B cell (primary cell): Measurements from ENCODE around the gene GGA3. TPM values are rescaled to one million over a fixed set of nuclear protein-coding genes. Genes with fewer than 3 reads are reported as not detected.

ENCODE experiments used
- ATAC-seq: fragments of 200-7000 bp; cut with Tn5 transposase; one replicate; pipeline ENCODE4 v1.10.0; 2021; ENCODE audit warnings: low read depth, mild to moderate bottlenecking, moderate number of reproducible peaks, moderate library complexity
- CTCF ChIA-PET: fragments of 350-600 bp; sonication (Branson Sonifier 250); formaldehyde crosslinking; loops from one replicate; lab custom pipeline; 2021; ENCODE audit warnings: antibody characterized with exemption, inconsistent platforms; lab: Charles Lee
- POLR2A ChIA-PET: fragments of 350-600 bp; sonication (Branson Sonifier 250); formaldehyde crosslinking; loops from one replicate; lab custom pipeline; 2021; ENCODE audit warnings: antibody characterized with exemption; lab: Charles Lee
- DNase-seq: peaks from one replicate; pipeline ENCODE4 v3.0.0; 2013
- H2AFZ ChIP-seq: 2 replicates; pipeline ENCODE4 v1.6.1; 2012; ENCODE audit warnings: mild to moderate bottlenecking, low read depth, low read length; ENCODE audit not compliant: insufficient read depth, poor library complexity, severe bottlenecking
- H3K27ac ChIP-seq, 2 donors: 1 replicate in 1 of 2; 2 replicates in 1 of 2; pipeline ENCODE4 v1.5.1; 2012 to 2013; ENCODE audit warnings: low read length in 2 of 2, mild to moderate bottlenecking in 2 of 2, moderate library complexity in 1 of 2
- H3K27me3 ChIP-seq, 4 experiments: fragments of 200-600 bp in 1 of 4; sonication (generic) in 1 of 4; replicated peaks in 1 of 4; 1 replicate in 2 of 4; 2 replicates in 2 of 4; pipeline versions ENCODE4 v1.6.1 to v1.7.0; 2013 to 2016; ENCODE audit warnings: low read length in 3 of 4, mild to moderate bottlenecking in 2 of 4, mixed read lengths in 1 of 4, moderate library complexity in 1 of 4; ENCODE audit not compliant: insufficient read depth in 4 of 4, control insufficient read depth in 3 of 4; ENCODE audit errors: control extremely low read depth in 1 of 4
- H3K36me3 ChIP-seq, 2 experiments: replicated peaks in 1 of 2; 1 replicate in 1 of 2; 2 replicates in 1 of 2; pipeline versions ENCODE4 v1.6.1 to v1.7.1; 2013; ENCODE audit warnings: low read length in 1 of 2; ENCODE audit not compliant: insufficient read depth in 2 of 2, control insufficient read depth in 1 of 2; ENCODE audit errors: control extremely low read depth in 1 of 2, extremely low read depth in 1 of 2
- H3K4me1 ChIP-seq, 2 donors: fragments of 200-600 bp in 1 of 2; sonication (generic) in 1 of 2; 1 replicate in 1 of 2; 2 replicates in 1 of 2; pipeline versions ENCODE4 v1.5.1 to v1.6.1; 2013 to 2017; ENCODE audit warnings: low read length in 2 of 2; ENCODE audit not compliant: control insufficient read depth in 2 of 2, insufficient read depth in 2 of 2
- H3K4me2 ChIP-seq: replicated peaks from 2 replicates; pipeline ENCODE3; 2012; ENCODE audit warnings: mild to moderate bottlenecking, low read depth, low read length; ENCODE audit not compliant: poor library complexity, severe bottlenecking
- H3K4me3 ChIP-seq, 5 experiments: fragments of 200-600 bp in 1 of 5; sonication (generic) in 1 of 5; 1 replicate in 3 of 5; 2 replicates in 2 of 5; pipeline versions ENCODE4 v1.5.1 to v1.7.0; 2011 to 2016; ENCODE audit warnings: low read length in 4 of 5, mild to moderate bottlenecking in 4 of 5, low read depth in 2 of 5, control low read depth in 1 of 5, moderate library complexity in 1 of 5; ENCODE audit not compliant: insufficient read depth in 1 of 5; ENCODE audit errors: control extremely low read depth in 1 of 5, extremely low read depth in 1 of 5
- H3K79me2 ChIP-seq: fragments of 200-600 bp; sonication (generic); one replicate; pipeline ENCODE4 v1.6.0; 2016; ENCODE audit warnings: low read length; ENCODE audit not compliant: control insufficient read depth, insufficient read depth
- H3K9ac ChIP-seq: fragments of 200-600 bp; sonication (generic); 2 replicates; pipeline ENCODE4 v1.6.1; 2017; ENCODE audit warnings: mild to moderate bottlenecking, low read length, moderate library complexity
- H3K9me3 ChIP-seq, 3 donors: one replicate each; pipeline versions ENCODE4 v1.6.1 to v1.7.1; 2013; ENCODE audit warnings: low read length in 2 of 3; ENCODE audit not compliant: control insufficient read depth in 2 of 3, insufficient read depth in 1 of 3; ENCODE audit errors: control extremely low read depth in 1 of 3
- H4K20me1 ChIP-seq: 2 replicates; pipeline ENCODE4 v1.6.0; 2012; ENCODE audit warnings: mild to moderate bottlenecking, low read length; ENCODE audit not compliant: insufficient read depth, control insufficient read depth, poor library complexity, severe bottlenecking
- H3K27ac Mint-ChIP-seq: one replicate; pipeline ENCODE4 v1.8.0; 2021; ENCODE audit warnings: mixed read lengths
- H3K27me3 Mint-ChIP-seq: one replicate; pipeline ENCODE4 v1.8.0; 2021; ENCODE audit warnings: mixed read lengths
- H3K4me1 Mint-ChIP-seq: one replicate; pipeline ENCODE4 v1.8.0; 2021; ENCODE audit warnings: mixed read lengths
- H3K4me3 Mint-ChIP-seq: one replicate; pipeline ENCODE4 v1.8.0; 2021; ENCODE audit warnings: mixed read lengths
- H3K9me3 Mint-ChIP-seq: one replicate; pipeline ENCODE4 v1.8.0; 2022; ENCODE audit warnings: mixed read lengths; ENCODE audit not compliant: insufficient read depth
- CTCF ChIP-seq: fragments of 200-600 bp; IDR thresholded peaks from one replicate; pipeline ENCODE4 v1.8.0; 2022; ENCODE audit warnings: antibody characterized with exemption, mild to moderate bottlenecking
- EZH2 ChIP-seq: IDR thresholded peaks from 2 replicates; pipeline ENCODE4 v1.6.1; 2012; ENCODE audit warnings: borderline replicate concordance, low read depth, mild to moderate bottlenecking, moderate library complexity, low read length; ENCODE audit not compliant: insufficient read depth, poor library complexity, severe bottlenecking
- WGBS: methylation state at CpG from one replicate; pipeline ENCODE4 v1.1.5; 2013; ENCODE audit warnings: missing lambda C conversion rate; ENCODE audit not compliant: insufficient coverage; 5-methylcytosine and 5-hydroxymethylcytosine counted together
- intact Hi-C: fragments of 100-400 bp; cut with micrococcal nuclease; formaldehyde crosslinking; loops from one replicate; pipeline ENCODE4 v1.10.0; 2022
- polyA plus RNA-seq: library from polyadenylated mRNA; depleted of rRNA; stranded (reverse); fragments of >200 nt; gene quantifications from 2 replicates; pipeline ENCODE4 v1.2.3, GENCODE V29; 2012
- total RNA-seq, 2 donors: library from RNA; stranded (reverse); fragments of 120-200 nt in 1 of 2; gene quantifications; 1 replicate in 1 of 2; 2 replicates in 1 of 2; pipeline versions ENCODE4 v1.2.3 to v1.2.4, GENCODE V29; 2013 to 2022

The GGA3 gene
- total and polyA plus RNA-seq, 2 donors (not counting 1 experiment from before 2014, with no cell fraction given), result 109 to 135 TPM

GRCh38 chr17:75219815-75220214 is 41.6 kb downstream of the GGA3 start:
- Histone ChIP-seq H3K9ac (no peak overlapping the region), H3K4me2 (no peak overlapping the region), H3K27me3 (no peaks in the 10 kb centered on the region), H3K36me3 (peaks cover 0 to 51% of the 10 kb centered on the region in 2 experiments), H3K27ac (no peak overlapping the region), H3K4me3 (no peak overlapping the region), H4K20me1 (no peaks in the 10 kb centered on the region), H3K9me3 (no peaks in the 10 kb centered on the region), H3K4me1 (no peaks in the 10 kb centered on the region), H2AFZ (no peak overlapping the region), H3K79me2 (peaks cover 9% of the 10 kb centered on the region)
- intact Hi-C loops, result no loop called here
- Mint-ChIP-seq H3K27me3 (no peaks in the 10 kb centered on the region), H3K4me3 (no peak overlapping the region), H3K27ac (no peak overlapping the region), H3K9me3 (no peaks in the 10 kb centered on the region), H3K4me1 (no peaks in the 10 kb centered on the region)
- WGBS, result 100% methylated on average over 1 of the region's 3 CpGs
- DNase-seq (no peak), ATAC-seq (no peak)
- POLR2A ChIA-PET, result interaction anchor here (0.5 kb wide), 1 partner anchor 10 kb away, joined by 3 read pairs; no protein-coding TSS in a partner anchor
- CTCF ChIA-PET, result interaction anchor here (0.7 to 1.3 kb wide), 3 partner anchors 18 to 106 kb away, joined by 3 to 8 read pairs (median 3); no protein-coding TSS in a partner anchor
- TF ChIP-seq EZH2 (no peak), CTCF (no peak)

GRCh38 chr17:75218131-75218530 is 43.3 kb downstream of the GGA3 start:
- no peak overlapping the region for H3K4me3 ChIP-seq
- Mint-ChIP-seq H3K9me3 (no peaks in the 10 kb centered on the region), H3K4me3 (no peak overlapping the region), H3K27ac (no peak overlapping the region), H3K4me1 (no peaks in the 10 kb centered on the region), H3K27me3 (no peaks in the 10 kb centered on the region)
- no peak for TF ChIP-seq EZH2
- no peak for TF ChIP-seq CTCF
- H2AFZ ChIP-seq, result no peak overlapping the region
- H3K79me2 ChIP-seq, result peaks cover 9% of the 10 kb centered on the region
- H3K4me1 ChIP-seq, result no peaks in the 10 kb centered on the region
- no peak for DNase-seq
- peaks cover 0 to 57% of the 10 kb centered on the region in 2 experiments for H3K36me3 ChIP-seq
- H3K4me2 ChIP-seq, result no peak overlapping the region
- ChIA-PET CTCF (interaction anchor here (1.2 kb wide), 1 partner anchor 19 kb away, joined by 3 read pairs; no protein-coding TSS in a partner anchor), POLR2A (no interaction called here)
- no peaks in the 10 kb centered on the region for H4K20me1 ChIP-seq
- H3K9me3 ChIP-seq, result no peaks in the 10 kb centered on the region
- H3K27me3 ChIP-seq, result no peaks in the 10 kb centered on the region
- H3K27ac ChIP-seq, result no peak overlapping the region
- ATAC-seq, result no peak
- no peak overlapping the region for H3K9ac ChIP-seq
- WGBS, result 100% methylated on average over 3 of the region's 6 CpGs
- intact Hi-C loops, result no loop called here
